ENCODE measurements around the gene SNX15. TPM values are rescaled to one million over a fixed set of nuclear protein-coding genes. Genes with fewer than 3 reads are reported as not detected.

Gene SNX15
- total and polyA plus RNA-seq, 4 donors = 16.2 to 28.4 (median 18.9) TPM

GRCh38 chr11:65087216-65087615 lies 60.0 kb downstream of the SNX15 start:
- ATAC-seq (ENCODE audit: insufficient read depth, low FRiP score) (no peak), DNase-seq (no peak)
- H3K27ac ChIP-seq (ENCODE audit: low read depth in 1 of 2, low read length in 1 of 2) = no peak overlapping the region
- no peak overlapping the region for H3K4me3 ChIP-seq
- peaks cover 4 to 41% (median 16%) of the 10 kb centered on the region in 4 donors for H3K36me3 ChIP-seq (ENCODE audit: control insufficient read depth in 4 of 4, insufficient read depth in 4 of 4, low read length in 4 of 4)
- TF ChIP-seq CTCF (IDR thresholded peaks at IDR 0.05; ENCODE audit: control extremely low read depth, extremely low read depth) = no peak
- no peaks in the 10 kb centered on the region for H3K9me3 ChIP-seq (ENCODE audit: control insufficient read depth in 4 of 4, insufficient read depth in 3 of 4, low read length in 3 of 4)
- H3K27me3 ChIP-seq (ENCODE audit: control insufficient read depth in 3 of 3, insufficient read depth in 3 of 3, low read length in 2 of 3) = no peaks in the 10 kb centered on the region
- peaks cover 0 to 22% (median 8%) of the 10 kb centered on the region in 5 donors for H3K4me1 ChIP-seq (ENCODE audit: control insufficient read depth in 5 of 5, insufficient read depth in 5 of 5, low read length in 5 of 5)
- H3K9ac ChIP-seq (ENCODE audit: insufficient read depth in 1 of 2, low read length in 2 of 2) = no peak overlapping the region
- WGBS, 2 donors = 93 to 95% methylated on average over 11 of the region's 11 CpGs

- no peak for DNase-seq
- TF ChIP-seq CTCF (IDR thresholded peaks at IDR 0.05; ENCODE audit: control extremely low read depth, extremely low read depth) = no peak
- Histone ChIP-seq H3K4me1 (ENCODE audit: control insufficient read depth in 5 of 5, insufficient read depth in 5 of 5, low read length in 5 of 5) (peaks cover 0 to 19% (median 8%) of the 10 kb centered on the region in 5 donors), H3K9ac (ENCODE audit: insufficient read depth in 1 of 2, low read length in 2 of 2) (no peak overlapping the region), H3K27me3 (ENCODE audit: control insufficient read depth in 3 of 3, insufficient read depth in 3 of 3, low read length in 2 of 3) (no peaks in the 10 kb centered on the region), H3K27ac (ENCODE audit: low read depth in 1 of 2, low read length in 1 of 2) (no peak overlapping the region), H3K4me3 (no peak overlapping the region), H3K9me3 (ENCODE audit: control insufficient read depth in 4 of 4, insufficient read depth in 3 of 4, low read length in 3 of 4) (no peaks in the 10 kb centered on the region), H3K36me3 (ENCODE audit: control insufficient read depth in 4 of 4, insufficient read depth in 4 of 4, low read length in 4 of 4) (peaks cover 4 to 41% (median 16%) of the 10 kb centered on the region in 4 donors)
- 96 to 97% methylated on average over 15 of the region's 15 CpGs for WGBS, 2 donors
- no peak for ATAC-seq (ENCODE audit: insufficient read depth, low FRiP score)
Measured at GRCh38 chr11:65087827-65088226, 60.6 kb downstream of the SNX15 start.

GRCh38 chr11:65089621-65090020 lies 62.4 kb downstream of the SNX15 start:
- Histone ChIP-seq H3K9ac (ENCODE audit: insufficient read depth in 1 of 2, low read length in 2 of 2) (no peak overlapping the region), H3K36me3 (ENCODE audit: control insufficient read depth in 4 of 4, insufficient read depth in 4 of 4, low read length in 4 of 4) (peaks cover 4 to 41% (median 16%) of the 10 kb centered on the region in 4 donors), H3K9me3 (ENCODE audit: control insufficient read depth in 4 of 4, insufficient read depth in 3 of 4, low read length in 3 of 4) (no peaks in the 10 kb centered on the region), H3K27me3 (ENCODE audit: control insufficient read depth in 3 of 3, insufficient read depth in 3 of 3, low read length in 2 of 3) (no peaks in the 10 kb centered on the region), H3K4me1 (ENCODE audit: control insufficient read depth in 5 of 5, insufficient read depth in 5 of 5, low read length in 5 of 5) (peaks cover 0 to 9% (median 0%) of the 10 kb centered on the region in 5 donors), H3K27ac (ENCODE audit: low read depth in 1 of 2, low read length in 1 of 2) (no peak overlapping the region), H3K4me3 (no peak overlapping the region)
- TF ChIP-seq CTCF (IDR thresholded peaks at IDR 0.05; ENCODE audit: control extremely low read depth, extremely low read depth) = no peak
- ATAC-seq (ENCODE audit: insufficient read depth, low FRiP score) = no peak
- no peak for DNase-seq
- WGBS, 2 donors = 90 to 93% methylated on average over 4 of the region's 4 CpGs

Small RNA genes within 50 kb of the gene (small RNA-seq; reads per million reads assigned to genes)
- gene MIR6879 (ENCODE audit: low replicate concordance) = not detected
- gene SNX15 (ENCODE audit: low replicate concordance) = not detected

Other genes starting within 250 kb of the SNX15 start
- gene SF1, start 248.9 kb upstream of the SNX15 start, total RNA-seq = 100 to 1,000 TPM; 196 to 213 TPM
- 10 to 100 TPM; 76.2 to 97.8 TPM for gene SF1, start 248.9 kb upstream of the SNX15 start, polyA plus RNA-seq
- 10 to 100 TPM; 23.3 to 41.8 TPM for gene MAP4K2, start 224.2 kb upstream of the SNX15 start, total RNA-seq
- 10 to 100 TPM; 15.0 to 24.3 TPM for gene MAP4K2, start 224.2 kb upstream of the SNX15 start, polyA plus RNA-seq
- 10 to 100 TPM; 18.8 to 24.9 TPM for gene MEN1, start 216.9 kb upstream of the SNX15 start, total RNA-seq
- 10 to 100 TPM; 15.0 to 18.5 TPM for gene MEN1, start 216.9 kb upstream of the SNX15 start, polyA plus RNA-seq
- 10 to 100 TPM; 11.2 to 23.5 TPM for gene CDC42BPG, start 182.8 kb upstream of the SNX15 start, total RNA-seq
- 1 to 10 TPM; 7.1 to 10.0 TPM for gene CDC42BPG, start 182.8 kb upstream of the SNX15 start, polyA plus RNA-seq
- gene EHD1, start 148.8 kb upstream of the SNX15 start, total RNA-seq = 100 to 1,000 TPM in 1 of 2 donors, 10 to 100 TPM in 1; 71.2 to 139 TPM
- gene EHD1, start 148.8 kb upstream of the SNX15 start, polyA plus RNA-seq = 100 to 1,000 TPM in 1 of 2 donors, 10 to 100 TPM in 1; 42.1 to 144 TPM
- 10 to 100 TPM; 17.4 to 32.5 TPM for gene ATG2A, start 110.2 kb upstream of the SNX15 start, total RNA-seq
- gene ATG2A, start 110.2 kb upstream of the SNX15 start, polyA plus RNA-seq = 10 to 100 TPM; 19.1 to 22.9 TPM
- gene PPP2R5B, start 102.8 kb upstream of the SNX15 start, total RNA-seq = 10 to 100 TPM in 1 of 2 donors, 1 to 10 TPM in 1; 9.8 to 27.8 TPM
- gene PPP2R5B, start 102.8 kb upstream of the SNX15 start, polyA plus RNA-seq = 10 to 100 TPM; 14.4 to 20.2 TPM
- gene GPHA2, start 91.5 kb upstream of the SNX15 start, total RNA-seq = not detected
- under 1 TPM in 1 of 2 donors, not detected in 1; 0.19 TPM for gene GPHA2, start 91.5 kb upstream of the SNX15 start, polyA plus RNA-seq
- under 1 TPM in 1 of 2 donors, not detected in 1; 0.55 TPM for gene MAJIN, start 55.3 kb upstream of the SNX15 start, total RNA-seq
- under 1 TPM; 0.24 to 0.39 TPM for gene MAJIN, start 55.3 kb upstream of the SNX15 start, polyA plus RNA-seq
- 1 to 10 TPM; 2.9 to 6.3 TPM for gene BATF2, start 30.5 kb upstream of the SNX15 start, total RNA-seq
- 1 to 10 TPM; 3.7 to 7.4 TPM for gene BATF2, start 30.5 kb upstream of the SNX15 start, polyA plus RNA-seq
- gene ARL2, start 13.3 kb upstream of the SNX15 start, total RNA-seq = 10 to 100 TPM; 37.4 to 95.4 TPM
- 100 to 1,000 TPM in 1 of 2 donors, 10 to 100 TPM in 1; 92.5 to 127 TPM for gene ARL2, start 13.3 kb upstream of the SNX15 start, polyA plus RNA-seq
- 10 to 100 TPM in 1 of 2 donors, 1 to 10 TPM in 1; 5.1 to 17.6 TPM for gene SAC3D1, start 13.8 kb downstream of the SNX15 start, total RNA-seq
- gene SAC3D1, start 13.8 kb downstream of the SNX15 start, polyA plus RNA-seq = 10 to 100 TPM; 12.7 to 15.9 TPM
- 10 to 100 TPM; 12.4 to 22.0 TPM for gene NAALADL1, start 31.1 kb downstream of the SNX15 start, total RNA-seq
- gene NAALADL1, start 31.1 kb downstream of the SNX15 start, polyA plus RNA-seq = 10 to 100 TPM in 1 of 2 donors, 1 to 10 TPM in 1; 7.4 to 14.0 TPM
- 1 to 10 TPM; 2.2 to 2.7 TPM for gene CDCA5, start 56.6 kb downstream of the SNX15 start, total RNA-seq
- gene CDCA5, start 56.6 kb downstream of the SNX15 start, polyA plus RNA-seq = 1 to 10 TPM; 1.8 to 2.1 TPM
- 10 to 100 TPM; 34.5 to 35.4 TPM for gene ZFPL1, start 56.8 kb downstream of the SNX15 start, total RNA-seq
- gene ZFPL1, start 56.8 kb downstream of the SNX15 start, polyA plus RNA-seq = 10 to 100 TPM; 35.1 to 45.8 TPM
- 100 to 1,000 TPM; 128 to 164 TPM for gene VPS51, start 68.8 kb downstream of the SNX15 start, total RNA-seq
- gene VPS51, start 68.8 kb downstream of the SNX15 start, polyA plus RNA-seq = 100 to 1,000 TPM in 1 of 2 donors, 10 to 100 TPM in 1; 69.6 to 120 TPM
- gene TM7SF2, start 84.4 kb downstream of the SNX15 start, total RNA-seq = 10 to 100 TPM; 41.0 to 68.4 TPM
- gene TM7SF2, start 84.4 kb downstream of the SNX15 start, polyA plus RNA-seq = 10 to 100 TPM; 30.3 to 82.7 TPM
- gene ZNHIT2, start 90.3 kb downstream of the SNX15 start, total RNA-seq = 10 to 100 TPM in 1 of 2 donors, 1 to 10 TPM in 1; 6.3 to 19.6 TPM
- 10 to 100 TPM; 19.3 to 23.7 TPM for gene ZNHIT2, start 90.3 kb downstream of the SNX15 start, polyA plus RNA-seq
- gene FAU, start 94.7 kb downstream of the SNX15 start, total RNA-seq = 100 to 1,000 TPM; 334 to 904 TPM
- 1,000 to 10,000 TPM; 1,051 to 1,580 TPM for gene FAU, start 94.7 kb downstream of the SNX15 start, polyA plus RNA-seq
- gene MRPL49, start 94.9 kb downstream of the SNX15 start, total RNA-seq = 10 to 100 TPM; 35.6 to 44.3 TPM
- gene MRPL49, start 94.9 kb downstream of the SNX15 start, polyA plus RNA-seq = 10 to 100 TPM; 26.3 to 57.2 TPM
- gene SYVN1, start 107.1 kb downstream of the SNX15 start, total RNA-seq = 10 to 100 TPM; 38.8 to 80.7 TPM
- gene SYVN1, start 107.1 kb downstream of the SNX15 start, polyA plus RNA-seq = 10 to 100 TPM; 31.6 to 36.5 TPM
- gene SPDYC, start 142.8 kb downstream of the SNX15 start, total RNA-seq = not detected
- gene SPDYC, start 142.8 kb downstream of the SNX15 start, polyA plus RNA-seq = not detected
- gene CAPN1, start 154.5 kb downstream of the SNX15 start, total RNA-seq = 100 to 1,000 TPM; 106 to 265 TPM
- 100 to 1,000 TPM; 128 to 144 TPM for gene CAPN1, start 154.5 kb downstream of the SNX15 start, polyA plus RNA-seq
- 10 to 100 TPM in 1 of 2 donors, 1 to 10 TPM in 1; 9.7 to 14.2 TPM for gene POLA2, start 234.5 kb downstream of the SNX15 start, total RNA-seq
- gene POLA2, start 234.5 kb downstream of the SNX15 start, polyA plus RNA-seq = 1 to 10 TPM; 4.5 to 9.2 TPM

Measured in lung (tissue), 13 donors.